Left renal pelvis (tissue), 4 donors: ENCODE results near the gene WDR73. TPM values are rescaled to one million over a fixed set of nuclear protein-coding genes. Genes with fewer than 3 reads are reported as not detected.

ENCODE experiments used
- DNase-seq, 4 donors: peaks; one replicate each; pipeline ENCODE4 v3.0.0-alpha.2; 2013; ENCODE audit warnings: low read depth in 4 of 4, low spot score in 3 of 4
- polyA plus RNA-seq, 4 donors: library from polyadenylated mRNA; unstranded; fragments of 120-200 nt; gene quantifications; one replicate each; pipeline ENCODE4 v1.2.1, GENCODE V29; 2013; ENCODE audit not compliant: insufficient read length in 4 of 4

Gene WDR73
- polyA plus RNA-seq, 4 donors = 23.2 to 59.8 (median 41.1) TPM

DNA sequence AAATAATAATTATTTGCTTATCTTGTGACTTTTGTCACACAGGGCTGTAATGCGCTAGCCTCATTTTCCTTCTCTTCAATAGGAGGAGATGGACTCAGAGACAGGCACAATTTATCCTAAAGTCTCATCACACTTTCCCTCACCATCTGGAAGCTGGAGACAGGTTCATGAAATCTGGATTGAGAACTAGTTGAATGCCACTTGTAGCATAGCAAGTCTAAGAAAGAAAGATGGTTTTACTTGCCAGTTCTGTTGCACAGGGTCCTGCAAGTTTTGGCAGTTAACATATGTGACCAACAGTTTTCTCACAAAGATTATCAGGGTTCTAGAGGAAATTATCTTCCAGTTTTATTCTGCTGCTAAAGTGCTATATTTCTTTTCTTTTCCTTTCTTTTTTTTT is 62.3 kb downstream of the WDR73 start:
- DNase-seq = no peak

DNA sequence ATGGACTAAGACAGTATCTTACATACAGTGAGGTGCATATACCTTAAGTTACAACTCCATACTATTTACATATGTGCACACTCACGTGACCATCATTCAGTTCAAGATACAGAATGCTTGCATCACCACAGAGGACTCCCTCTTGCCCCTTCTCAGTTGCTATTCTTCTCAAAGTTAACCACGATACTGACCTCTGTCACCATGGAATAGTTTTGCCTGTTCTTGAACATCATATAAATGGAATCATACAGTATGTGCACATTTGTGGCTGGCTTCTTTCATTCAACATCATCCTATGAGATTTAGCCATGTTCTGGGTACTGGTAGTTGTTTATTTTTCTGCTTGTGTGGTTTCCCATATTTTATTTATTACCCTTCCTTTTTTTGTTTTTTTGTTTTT is 63.7 kb downstream of the WDR73 start:
- no peak for DNase-seq

Other genes starting within 250 kb of the WDR73 start
- gene ZSCAN2, start 53.3 kb downstream of the WDR73 start, polyA plus RNA-seq = 10 to 100 TPM; 23.0 to 33.6 (median 28.2) TPM
- 1 to 10 TPM; 4.8 to 7.0 (median 5.2) TPM for gene NMB, start 3.9 kb upstream of the WDR73 start, polyA plus RNA-seq
- gene SEC11A, start 61.9 kb upstream of the WDR73 start, polyA plus RNA-seq = 100 to 1,000 TPM; 249 to 329 (median 277) TPM
- gene ZNF592, start 94.3 kb upstream of the WDR73 start, polyA plus RNA-seq = 10 to 100 TPM; 27.2 to 33.4 (median 28.1) TPM
- gene ALPK3, start 163.1 kb upstream of the WDR73 start, polyA plus RNA-seq = 10 to 100 TPM; 13.6 to 19.0 (median 16.0) TPM
- gene SLC28A1, start 230.4 kb upstream of the WDR73 start, polyA plus RNA-seq = 1 to 10 TPM in 3 of 4 donors, under 1 TPM in 1; 0.75 to 6.4 (median 4.9) TPM